Articular chondrocyte of knee joint (primary cell): ENCODE results near the gene TUT4. TPM values are rescaled to one million over a fixed set of nuclear protein-coding genes. Genes with fewer than 3 reads are reported as not detected.

ENCODE experiments used
- total RNA-seq: library from RNA; depleted of rRNA; stranded (reverse); fragments of >200 nt; gene quantifications from 2 replicates; pipeline ENCODE4 v1.2.3, GENCODE V29; 2012

The TUT4 gene, protein sequence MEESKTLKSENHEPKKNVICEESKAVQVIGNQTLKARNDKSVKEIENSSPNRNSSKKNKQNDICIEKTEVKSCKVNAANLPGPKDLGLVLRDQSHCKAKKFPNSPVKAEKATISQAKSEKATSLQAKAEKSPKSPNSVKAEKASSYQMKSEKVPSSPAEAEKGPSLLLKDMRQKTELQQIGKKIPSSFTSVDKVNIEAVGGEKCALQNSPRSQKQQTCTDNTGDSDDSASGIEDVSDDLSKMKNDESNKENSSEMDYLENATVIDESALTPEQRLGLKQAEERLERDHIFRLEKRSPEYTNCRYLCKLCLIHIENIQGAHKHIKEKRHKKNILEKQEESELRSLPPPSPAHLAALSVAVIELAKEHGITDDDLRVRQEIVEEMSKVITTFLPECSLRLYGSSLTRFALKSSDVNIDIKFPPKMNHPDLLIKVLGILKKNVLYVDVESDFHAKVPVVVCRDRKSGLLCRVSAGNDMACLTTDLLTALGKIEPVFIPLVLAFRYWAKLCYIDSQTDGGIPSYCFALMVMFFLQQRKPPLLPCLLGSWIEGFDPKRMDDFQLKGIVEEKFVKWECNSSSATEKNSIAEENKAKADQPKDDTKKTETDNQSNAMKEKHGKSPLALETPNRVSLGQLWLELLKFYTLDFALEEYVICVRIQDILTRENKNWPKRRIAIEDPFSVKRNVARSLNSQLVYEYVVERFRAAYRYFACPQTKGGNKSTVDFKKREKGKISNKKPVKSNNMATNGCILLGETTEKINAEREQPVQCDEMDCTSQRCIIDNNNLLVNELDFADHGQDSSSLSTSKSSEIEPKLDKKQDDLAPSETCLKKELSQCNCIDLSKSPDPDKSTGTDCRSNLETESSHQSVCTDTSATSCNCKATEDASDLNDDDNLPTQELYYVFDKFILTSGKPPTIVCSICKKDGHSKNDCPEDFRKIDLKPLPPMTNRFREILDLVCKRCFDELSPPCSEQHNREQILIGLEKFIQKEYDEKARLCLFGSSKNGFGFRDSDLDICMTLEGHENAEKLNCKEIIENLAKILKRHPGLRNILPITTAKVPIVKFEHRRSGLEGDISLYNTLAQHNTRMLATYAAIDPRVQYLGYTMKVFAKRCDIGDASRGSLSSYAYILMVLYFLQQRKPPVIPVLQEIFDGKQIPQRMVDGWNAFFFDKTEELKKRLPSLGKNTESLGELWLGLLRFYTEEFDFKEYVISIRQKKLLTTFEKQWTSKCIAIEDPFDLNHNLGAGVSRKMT (N-terminal part only)
- 41.8 and 57.6 TPM in 2 replicates for total RNA-seq

DNA sequence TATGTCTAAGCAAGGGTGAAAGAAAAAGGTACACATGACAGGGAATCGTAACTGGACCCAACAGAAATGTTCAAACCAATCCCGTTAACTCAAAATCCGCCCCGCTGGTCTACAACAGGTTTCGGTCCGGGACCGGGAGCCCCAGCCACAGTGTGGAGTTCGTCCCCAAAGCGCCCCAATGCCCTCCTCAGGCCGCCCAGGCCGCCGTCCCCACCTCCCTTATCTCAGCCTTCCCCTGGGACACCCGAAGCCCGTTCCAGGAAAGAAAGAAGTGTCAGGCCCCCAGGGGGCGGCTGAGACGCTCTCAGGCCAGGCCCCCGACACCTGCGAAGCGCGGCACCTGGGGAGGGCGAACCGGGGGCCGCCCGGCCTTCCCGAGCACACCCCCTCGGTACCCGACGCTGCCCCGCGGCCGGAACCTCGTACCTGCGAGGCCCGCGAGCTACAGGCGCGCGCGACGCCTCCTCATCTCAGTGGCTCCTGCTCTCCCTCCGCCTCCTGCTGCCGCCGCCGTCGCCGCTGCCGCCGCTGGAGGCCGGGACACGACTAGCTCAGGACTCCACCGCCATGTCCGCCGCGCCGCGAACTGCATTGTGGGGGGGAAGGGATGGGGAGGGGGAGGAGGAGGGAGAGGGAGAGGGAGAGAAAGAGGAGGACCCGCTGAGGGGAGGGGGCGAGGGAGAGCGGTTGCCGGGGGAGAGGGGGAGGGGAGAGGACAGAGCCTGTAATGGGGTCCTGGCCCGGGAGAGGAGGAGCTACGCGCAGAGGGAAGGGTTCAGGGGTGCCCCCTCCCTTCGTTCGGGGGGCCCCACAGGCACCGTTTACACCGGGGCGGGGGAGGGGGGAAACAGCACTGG is at the start of gene TUT4:
Gene TUT4 (minus strand): TSS at position 588 of the 857 bp plus-strand sequence. CDS start 26,812 bp downstream, outside the sequence.

DNA sequence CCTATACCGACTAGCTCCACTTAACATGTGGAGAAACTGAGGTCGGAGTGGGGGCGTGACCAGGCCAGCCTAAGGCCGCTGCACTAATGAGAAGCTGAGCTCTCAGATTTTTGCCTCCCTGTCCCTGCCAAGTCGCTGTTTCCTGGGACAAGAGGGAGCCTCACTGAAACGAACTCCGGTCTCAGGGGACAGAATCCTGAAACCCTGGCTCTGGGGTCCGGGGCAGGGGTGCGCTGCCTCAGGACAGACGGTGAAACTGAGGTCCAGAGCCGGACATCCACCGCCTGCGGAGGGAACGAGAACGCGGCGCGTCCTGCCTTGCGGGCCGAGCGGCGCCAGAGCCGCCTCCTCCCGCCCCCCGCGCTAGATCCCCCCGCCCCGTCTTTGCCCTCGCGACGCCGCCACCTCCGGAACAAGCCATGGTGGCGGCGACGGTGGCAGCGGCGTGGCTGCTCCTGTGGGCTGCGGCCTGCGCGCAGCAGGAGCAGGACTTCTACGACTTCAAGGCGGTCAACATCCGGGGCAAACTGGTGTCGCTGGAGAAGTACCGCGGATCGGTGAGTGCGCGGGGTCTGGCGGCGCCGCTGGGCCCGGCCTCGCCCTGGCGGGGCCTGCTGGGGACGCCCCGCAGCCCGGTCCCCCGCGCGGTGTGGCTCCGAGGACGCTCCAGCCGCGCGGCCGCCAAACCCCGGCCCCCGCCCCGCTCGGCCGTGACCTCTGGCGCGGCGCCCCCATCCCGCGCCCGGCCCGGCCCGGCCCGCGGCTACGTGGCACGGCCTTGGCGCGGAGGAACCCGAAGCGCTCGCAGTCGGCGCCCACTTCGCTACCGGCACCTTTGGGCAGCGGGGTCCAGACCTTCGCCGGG is 49.3 kb upstream of the TUT4 start, which contains the start of gene GPX7:
Gene GPX7 (plus strand): TSS at position 381 of the 865 bp plus-strand sequence. CDS start 39 bp downstream, at position 420.

DNA sequence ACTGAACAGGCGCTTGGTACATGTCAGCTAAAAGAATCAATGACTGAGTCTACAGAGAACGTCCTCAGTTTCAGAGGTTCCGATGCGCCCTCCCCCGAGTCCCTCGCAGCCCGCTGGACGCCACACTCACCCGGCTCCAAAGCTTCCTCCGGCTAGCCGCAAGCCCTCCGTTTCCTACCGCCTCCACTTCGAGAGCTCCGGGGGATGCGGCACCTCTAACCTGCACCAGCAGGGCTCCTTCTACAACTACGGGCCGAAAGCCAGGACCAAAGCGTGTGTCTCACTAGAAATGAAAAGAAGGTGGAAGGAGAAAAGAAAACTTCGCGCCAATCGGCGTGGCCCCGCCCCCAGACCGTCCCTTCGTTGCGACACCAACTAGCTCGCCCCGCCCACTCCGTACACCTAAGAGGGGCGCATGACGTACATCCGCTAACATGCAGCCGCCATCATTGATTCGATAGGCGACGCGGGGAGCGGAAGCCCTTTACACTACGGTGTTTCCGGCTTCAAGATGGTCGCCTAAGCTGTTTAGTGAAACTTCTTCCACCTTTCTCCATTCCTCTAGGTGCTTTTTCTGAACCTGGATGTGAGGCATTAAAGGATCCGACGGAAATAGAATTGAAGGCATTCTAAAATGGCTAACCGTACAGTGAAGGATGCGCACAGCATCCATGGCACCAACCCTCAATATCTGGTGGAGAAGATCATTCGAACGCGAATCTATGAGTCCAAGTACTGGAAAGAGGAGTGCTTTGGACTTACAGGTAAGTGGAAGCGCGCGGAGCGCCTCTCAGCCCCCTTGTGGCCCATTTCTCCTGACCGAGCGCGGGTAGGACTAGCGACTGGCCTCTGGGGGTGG is 148.5 kb downstream of the TUT4 start, which contains the start of the genes ORC1 and PRPF38A:
Gene ORC1 (minus strand): TSS at position 308 of the 859 bp plus-strand sequence. CDS start 2,200 bp downstream, outside the sequence.
Gene PRPF38A (plus strand): TSS at position 487 of the 859 bp plus-strand sequence. CDS start 148 bp downstream, at position 635.

Other genes starting within 250 kb of the TUT4 start
- 28.1 and 29.5 TPM in 2 replicates for gene CC2D1B, start 186.9 kb downstream of the TUT4 start, total RNA-seq
- 2.4 and 3.7 TPM in 2 replicates for gene ORC1, start 148.7 kb downstream of the TUT4 start, total RNA-seq
- gene PRPF38A, start 148.5 kb downstream of the TUT4 start, total RNA-seq: 14.1 and 16.4 TPM in 2 replicates
- 37.9 and 56.1 TPM in 2 replicates for gene GPX7, start 49.3 kb upstream of the TUT4 start, total RNA-seq
- gene SHISAL2A, start 80.1 kb upstream of the TUT4 start, total RNA-seq: not detected in 2 replicates
- gene COA7, start 145.3 kb upstream of the TUT4 start, total RNA-seq: 12.0 and 12.4 TPM in 2 replicates
- gene ZYG11B, start 173.4 kb upstream of the TUT4 start, total RNA-seq: 65.1 and 67.5 TPM in 2 replicates